Right atrium auricular region (tissue), 2 donors: Measurements from ENCODE around the gene UTP25. TPM values are rescaled to one million over a fixed set of nuclear protein-coding genes. Genes with fewer than 3 reads are reported as not detected.
A peak's percentile ranks its signal among the peaks of the same experiment; 100 is the strongest.
"Not testable (repeated sequence)": the region's sequence is repeated elsewhere in the genome, so short reads cannot be mapped to it uniquely, and the experiment has no call there.

Source experiments
- DNase-seq: peaks from one replicate; pipeline ENCODE4 v3.0.0-alpha.2; 2019; ENCODE audit warnings: low spot score
- H3K27ac ChIP-seq, 2 donors: fragments of 200-600 bp; sonication (generic); 1 replicate in 1 of 2; 2 replicates in 1 of 2; pipeline ENCODE4 v1.5.1; 2016 to 2019
- H3K27me3 ChIP-seq, 2 donors: fragments of 200-600 bp; sonication (generic); one replicate each; pipeline versions ENCODE4 v1.5.1 to v1.6.0; 2017 to 2019
- H3K36me3 ChIP-seq: fragments of 200-600 bp; sonication (generic); one replicate; pipeline ENCODE4 v1.5.1; 2016
- H3K4me1 ChIP-seq, 2 donors: fragments of 200-600 bp; sonication (generic); one replicate each; pipeline versions ENCODE4 v1.5.1 to v1.6.0; 2017 to 2019
- H3K4me3 ChIP-seq, 2 donors: fragments of 200-600 bp; sonication (generic); 1 replicate in 1 of 2; 2 replicates in 1 of 2; pipeline ENCODE4 v1.5.1; 2017 to 2019; ENCODE audit warnings: mild to moderate bottlenecking in 1 of 2, moderate library complexity in 1 of 2
- H3K9me3 ChIP-seq, 2 donors: fragments of 200-600 bp; sonication (generic); one replicate each; pipeline ENCODE4 v1.5.1; 2019
- CTCF ChIP-seq, 2 donors: fragments of 200-600 bp; sonication (generic); IDR thresholded peaks; one replicate each; pipeline ENCODE4 v1.5.1; 2019; ENCODE audit warnings: antibody characterized with exemption in 2 of 2
- total RNA-seq, 2 donors: library from RNA; depleted of rRNA; stranded (reverse); fragments of >200 nt; gene quantifications; one replicate each; pipeline ENCODE4 v1.1.0, GENCODE V29; 2016

UTP25 gene
- total RNA-seq, 2 donors from 2014 or later, result 2.8 to 3.9 TPM

- H3K9me3 ChIP-seq, result no peaks in the 10 kb centered on the region
- H3K4me1 ChIP-seq, result peaks cover 0 to 21% of the 10 kb centered on the region in 2 donors
- H3K4me3 ChIP-seq, result no peak overlapping the region
- DNase-seq, result no peak
- H3K27me3 ChIP-seq, result no peaks in the 10 kb centered on the region
- peaks cover 33% of the 10 kb centered on the region for H3K36me3 ChIP-seq
- no peak overlapping the region for H3K27ac ChIP-seq
- no peak for TF ChIP-seq CTCF (IDR thresholded peaks at IDR 0.05)
Observed at GRCh38 chr1:209790286-209791193, 37.2 kb upstream of the UTP25 start.

GRCh38 chr1:209791920-209792319 lies 35.9 kb upstream of the UTP25 start:
- TF ChIP-seq CTCF (IDR thresholded peaks at IDR 0.05), result no peak
- H3K36me3 ChIP-seq, result peaks cover 33% of the 10 kb centered on the region
- peaks cover 0 to 15% of the 10 kb centered on the region in 2 donors for H3K4me1 ChIP-seq
- H3K9me3 ChIP-seq, result no peaks in the 10 kb centered on the region
- no peak overlapping the region for H3K4me3 ChIP-seq
- no peak overlapping the region for H3K27ac ChIP-seq
- no peaks in the 10 kb centered on the region for H3K27me3 ChIP-seq
- no peak for DNase-seq

- not testable (repeated sequence) for H3K4me1 ChIP-seq, H3K9me3 ChIP-seq, H3K27ac ChIP-seq, H3K27me3 ChIP-seq, H3K4me3 ChIP-seq, DNase-seq
- H3K36me3 ChIP-seq, result peaks cover 32% of the 10 kb centered on the region
Observed at GRCh38 chr1:209793711-209794110, 34.1 kb upstream of the UTP25 start.

- Histone ChIP-seq H3K4me1 (peaks cover 0 to 18% of the 10 kb centered on the region in 2 donors), H3K27me3 (no peaks in the 10 kb centered on the region), H3K27ac (no peak overlapping the region), H3K9me3 (no peaks in the 10 kb centered on the region), H3K36me3 (peaks cover 9% of the 10 kb centered on the region), H3K4me3 (no peak overlapping the region)
- DNase-seq, result no peak
- no peak for TF ChIP-seq CTCF (IDR thresholded peaks at IDR 0.05)
Observed at GRCh38 chr1:209797978-209798639, 29.7 kb upstream of the UTP25 start.

DNA sequence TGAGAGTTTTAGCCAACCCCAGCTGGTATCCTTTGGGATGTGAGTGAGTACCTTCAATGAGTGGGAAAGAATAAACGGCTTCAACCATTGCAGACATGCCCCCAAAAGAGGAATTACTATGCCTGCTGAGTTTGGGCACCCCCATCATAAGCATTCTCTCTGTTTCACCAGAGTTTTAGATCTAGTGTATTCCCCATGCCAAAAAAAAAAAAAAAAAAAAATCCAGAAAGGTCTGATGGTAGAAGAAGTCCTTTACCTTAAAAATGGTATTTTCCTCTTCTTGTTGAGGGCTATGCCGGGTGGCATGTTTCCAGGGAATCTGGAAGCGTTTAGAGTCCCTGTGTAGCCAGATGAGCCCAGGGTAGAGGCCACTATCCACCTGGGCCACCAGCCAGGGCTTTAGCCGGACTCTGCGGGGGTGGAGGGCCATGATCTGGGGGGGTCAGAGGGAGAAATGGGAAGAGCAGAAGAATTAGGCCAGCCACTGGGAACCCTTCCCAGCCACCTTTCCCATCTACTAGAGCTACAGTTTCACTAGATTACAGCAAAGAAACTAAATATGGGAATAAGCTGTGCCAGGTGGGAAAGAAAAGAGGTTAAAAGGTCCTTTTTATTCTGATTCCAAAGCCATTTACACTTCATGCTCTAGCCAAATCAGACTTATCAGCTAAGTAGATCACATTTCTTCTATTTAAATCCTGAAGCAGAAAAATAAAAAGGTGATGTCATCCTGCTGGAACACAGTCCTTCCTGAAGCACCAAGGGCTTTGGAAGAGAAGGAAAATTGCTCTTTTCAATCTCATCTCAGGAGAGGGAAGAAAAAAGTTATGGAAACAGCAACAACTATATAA lies 26.6 kb upstream of the UTP25 start:
- Histone ChIP-seq H3K27ac (peak overlapping the region; percentile 64 to 83), H3K4me1 (peaks cover 0 to 25% of the 10 kb centered on the region in 2 donors), H3K27me3 (no peaks in the 10 kb centered on the region), H3K9me3 (no peaks in the 10 kb centered on the region), H3K36me3 (no peaks in the 10 kb centered on the region), H3K4me3 (peak overlapping the region; percentile 2 to 5)
- DNase-seq, result no peak
- TF ChIP-seq CTCF (IDR thresholded peaks at IDR 0.05), result no peak
